Choroid plexus epithelial cell (primary cell): ENCODE data around the gene EML5.
"Not testable (repeated sequence)": the region's sequence is repeated elsewhere in the genome, so short reads cannot be mapped to it uniquely, and the experiment has no call there.

Experiments
- DNase-seq: peaks from one replicate; pipeline ENCODE4 v3.0.0-alpha.2; 2010; ENCODE audit warnings: low read depth
- H3K4me3 ChIP-seq: 2 replicates; pipeline ENCODE4 v1.5.1; 2011; ENCODE audit warnings: low read depth, mild to moderate bottlenecking, control low read depth, low read length, moderate library complexity
- TF ChIP-seq, protein P1 (sequence below): conservative IDR thresholded peaks from 2 replicates; pipeline ENCODE4 v1.5.1; 2011; ENCODE audit warnings: low read depth, mild to moderate bottlenecking, control low read depth, inconsistent platforms, low read length, moderate library complexity

Gene EML5

DNA sequence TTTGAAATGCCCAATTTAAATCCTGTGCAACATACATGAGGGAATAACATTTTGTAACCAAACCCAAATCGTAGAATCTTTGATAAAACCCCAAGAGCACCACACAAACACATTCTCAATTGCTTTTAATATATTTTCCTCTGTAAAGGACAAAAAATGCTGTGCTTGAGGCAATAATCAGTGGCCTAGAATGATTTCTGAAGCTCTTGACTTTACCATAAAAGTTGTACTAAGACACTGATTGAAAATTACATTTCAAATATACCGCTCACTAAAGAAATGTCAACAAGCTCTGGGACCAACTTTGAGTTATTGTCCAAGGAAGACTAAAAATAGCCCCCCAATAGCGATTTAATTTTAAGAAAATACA is 1.5 kb downstream of the EML5 start:
- TF ChIP-seq, protein P1, sequence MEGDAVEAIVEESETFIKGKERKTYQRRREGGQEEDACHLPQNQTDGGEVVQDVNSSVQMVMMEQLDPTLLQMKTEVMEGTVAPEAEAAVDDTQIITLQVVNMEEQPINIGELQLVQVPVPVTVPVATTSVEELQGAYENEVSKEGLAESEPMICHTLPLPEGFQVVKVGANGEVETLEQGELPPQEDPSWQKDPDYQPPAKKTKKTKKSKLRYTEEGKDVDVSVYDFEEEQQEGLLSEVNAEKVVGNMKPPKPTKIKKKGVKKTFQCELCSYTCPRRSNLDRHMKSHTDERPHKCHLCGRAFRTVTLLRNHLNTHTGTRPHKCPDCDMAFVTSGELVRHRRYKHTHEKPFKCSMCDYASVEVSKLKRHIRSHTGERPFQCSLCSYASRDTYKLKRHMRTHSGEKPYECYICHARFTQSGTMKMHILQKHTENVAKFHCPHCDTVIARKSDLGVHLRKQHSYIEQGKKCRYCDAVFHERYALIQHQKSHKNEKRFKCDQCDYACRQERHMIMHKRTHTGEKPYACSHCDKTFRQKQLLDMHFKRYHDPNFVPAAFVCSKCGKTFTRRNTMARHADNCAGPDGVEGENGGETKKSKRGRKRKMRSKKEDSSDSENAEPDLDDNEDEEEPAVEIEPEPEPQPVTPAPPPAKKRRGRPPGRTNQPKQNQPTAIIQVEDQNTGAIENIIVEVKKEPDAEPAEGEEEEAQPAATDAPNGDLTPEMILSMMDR = no peak
- no peak for DNase-seq
- H3K4me3 ChIP-seq = no peak overlapping the region

DNA sequence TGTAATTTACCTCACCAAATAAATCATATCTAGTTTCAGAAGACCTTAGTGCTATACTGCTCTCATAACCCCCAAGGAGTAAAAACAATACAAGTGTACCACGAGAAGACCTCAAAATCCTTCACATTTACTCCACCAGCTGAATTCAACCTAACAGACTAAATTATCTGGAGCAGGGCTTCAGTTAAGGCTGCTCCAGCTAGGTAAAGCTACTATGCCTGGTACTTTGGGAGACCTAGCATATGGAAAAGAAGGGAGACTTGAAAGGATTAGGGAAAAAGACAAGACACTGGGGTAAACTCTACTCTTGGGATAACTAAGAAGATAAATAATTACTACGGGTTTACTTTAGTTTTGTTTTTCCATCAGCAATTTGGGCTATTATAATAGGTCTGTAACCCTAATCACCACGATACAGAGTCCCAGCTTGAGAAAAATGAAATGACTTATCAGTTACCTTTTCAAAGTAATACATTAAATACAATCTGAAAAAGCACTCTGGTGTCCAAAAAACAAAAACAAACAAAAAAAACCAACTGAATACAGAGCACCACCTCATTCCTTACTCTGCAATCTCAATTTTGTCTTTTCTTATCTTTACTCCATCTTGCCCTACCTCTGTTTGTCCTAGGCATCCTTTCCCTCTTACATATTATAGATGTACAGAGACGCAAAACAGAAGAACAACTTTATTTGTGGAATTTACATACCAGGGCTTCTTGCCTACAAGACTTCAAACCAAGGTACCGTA is 2.1 kb downstream of the EML5 start:
- DNase-seq = no peak
- TF ChIP-seq, protein P1 = no peak
- no peak overlapping the region for H3K4me3 ChIP-seq

- DNase-seq, H3K4me3 ChIP-seq: not testable (repeated sequence)
Observed at GRCh38 chr14:88789573-88789972, 3.2 kb downstream of the EML5 start.

DNA sequence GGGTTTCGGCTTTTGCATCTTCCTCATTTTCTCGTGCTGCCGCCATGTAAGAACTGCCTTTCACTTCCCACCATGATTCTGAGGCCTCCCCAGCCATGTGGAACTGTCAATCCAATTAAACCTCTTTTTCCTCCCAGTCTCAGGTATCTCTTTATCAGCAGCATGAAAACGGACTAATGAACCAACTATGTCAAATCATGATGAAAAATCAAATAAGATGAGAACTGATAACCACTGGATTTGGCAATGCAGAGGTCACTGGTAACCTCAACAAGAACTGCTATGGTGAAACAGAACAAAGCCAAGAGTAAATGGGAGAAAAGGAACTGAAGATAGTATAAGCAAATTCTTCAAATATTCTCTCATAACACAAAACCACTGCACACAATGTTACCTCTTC is 6.0 kb downstream of the EML5 start:
- TF ChIP-seq, protein P1 = no peak
- no peak for DNase-seq

GRCh38 chr14:88785911-88786310 is 6.8 kb downstream of the EML5 start:
- no peak for DNase-seq
- TF ChIP-seq, protein P1 = no peak
- H3K4me3 ChIP-seq = no peak overlapping the region

More for the DNA sequence above, 6.0 kb downstream of the EML5 start:
- H3K4me3 ChIP-seq = no peak overlapping the region

DNA sequence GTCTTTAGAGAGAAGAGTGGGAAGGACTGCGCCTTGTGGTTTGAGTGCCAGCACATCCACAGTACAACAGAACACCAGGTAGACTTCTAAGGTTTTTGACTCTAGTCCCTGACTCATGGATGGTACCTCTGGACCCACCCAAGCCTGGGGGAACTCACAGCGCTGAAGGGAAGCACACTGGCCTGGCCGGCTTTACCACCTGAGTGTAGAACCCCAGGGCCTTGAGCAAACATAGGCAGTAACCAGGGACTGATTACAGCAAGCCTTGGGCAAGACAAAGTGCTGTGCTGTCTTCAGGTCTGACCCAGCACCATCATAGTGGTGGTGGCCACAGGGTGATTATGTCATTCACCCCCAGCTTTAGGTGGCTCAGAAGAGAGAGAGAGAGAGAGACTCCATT is 17.2 kb downstream of the EML5 start:
- TF ChIP-seq, protein P1 = no peak
- no peak for DNase-seq
- no peak overlapping the region for H3K4me3 ChIP-seq

- no peak for DNase-seq
- TF ChIP-seq, protein P1 = no peak
Observed at GRCh38 chr14:88770736-88771135, 22.0 kb downstream of the EML5 start.

More at GRCh38 chr14:88770736-88771135, 22.0 kb downstream of the EML5 start:
- no peak overlapping the region for H3K4me3 ChIP-seq
